ENCODE measurements around the gene GSTA5.

The GSTA5 gene

DNA sequence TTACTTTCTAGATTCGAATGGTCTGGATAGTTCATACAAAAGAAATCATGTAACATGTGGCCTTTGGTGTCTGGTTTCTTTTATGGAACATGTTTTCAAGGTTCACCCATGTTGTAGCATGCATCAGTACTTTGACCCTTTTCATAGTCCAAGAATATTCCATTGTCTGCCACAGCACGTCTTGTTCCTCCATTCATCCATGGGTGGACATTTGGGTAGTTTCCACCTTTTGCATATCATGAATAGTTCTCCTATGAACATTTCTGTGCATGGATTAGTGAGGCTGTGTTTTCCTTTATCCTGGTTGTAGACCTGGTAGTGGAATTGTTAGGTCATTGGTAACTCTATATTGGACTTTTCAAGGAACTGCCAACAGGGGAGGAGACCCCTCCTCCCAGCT is 37.2 kb upstream of the GSTA5 start:
- TF ChIP-seq FOXP2 (optimal IDR thresholded peaks at IDR 0.05; ENCODE audit: borderline replicate concordance, extremely low read depth, extremely low read length, insufficient read depth) (no peak), SIN3A (IDR thresholded peaks at IDR 0.05; ENCODE audit: borderline replicate concordance, insufficient read depth, low read length) (no peak), TAF1 (IDR thresholded peaks at IDR 0.05; ENCODE audit: borderline replicate concordance, insufficient read depth, low read length) (no peak), POLR2AphosphoS5 (IDR thresholded peaks at IDR 0.05; ENCODE audit: low read depth, low read length) (no peak)
- TF ChIP-seq, protein P1, sequence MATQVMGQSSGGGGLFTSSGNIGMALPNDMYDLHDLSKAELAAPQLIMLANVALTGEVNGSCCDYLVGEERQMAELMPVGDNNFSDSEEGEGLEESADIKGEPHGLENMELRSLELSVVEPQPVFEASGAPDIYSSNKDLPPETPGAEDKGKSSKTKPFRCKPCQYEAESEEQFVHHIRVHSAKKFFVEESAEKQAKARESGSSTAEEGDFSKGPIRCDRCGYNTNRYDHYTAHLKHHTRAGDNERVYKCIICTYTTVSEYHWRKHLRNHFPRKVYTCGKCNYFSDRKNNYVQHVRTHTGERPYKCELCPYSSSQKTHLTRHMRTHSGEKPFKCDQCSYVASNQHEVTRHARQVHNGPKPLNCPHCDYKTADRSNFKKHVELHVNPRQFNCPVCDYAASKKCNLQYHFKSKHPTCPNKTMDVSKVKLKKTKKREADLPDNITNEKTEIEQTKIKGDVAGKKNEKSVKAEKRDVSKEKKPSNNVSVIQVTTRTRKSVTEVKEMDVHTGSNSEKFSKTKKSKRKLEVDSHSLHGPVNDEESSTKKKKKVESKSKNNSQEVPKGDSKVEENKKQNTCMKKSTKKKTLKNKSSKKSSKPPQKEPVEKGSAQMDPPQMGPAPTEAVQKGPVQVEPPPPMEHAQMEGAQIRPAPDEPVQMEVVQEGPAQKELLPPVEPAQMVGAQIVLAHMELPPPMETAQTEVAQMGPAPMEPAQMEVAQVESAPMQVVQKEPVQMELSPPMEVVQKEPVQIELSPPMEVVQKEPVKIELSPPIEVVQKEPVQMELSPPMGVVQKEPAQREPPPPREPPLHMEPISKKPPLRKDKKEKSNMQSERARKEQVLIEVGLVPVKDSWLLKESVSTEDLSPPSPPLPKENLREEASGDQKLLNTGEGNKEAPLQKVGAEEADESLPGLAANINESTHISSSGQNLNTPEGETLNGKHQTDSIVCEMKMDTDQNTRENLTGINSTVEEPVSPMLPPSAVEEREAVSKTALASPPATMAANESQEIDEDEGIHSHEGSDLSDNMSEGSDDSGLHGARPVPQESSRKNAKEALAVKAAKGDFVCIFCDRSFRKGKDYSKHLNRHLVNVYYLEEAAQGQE (IDR thresholded peaks at IDR 0.05; ENCODE audit: insufficient read depth in 1 of 2, low read depth in 2 of 2, low read length in 2 of 2), result no peak

DNA sequence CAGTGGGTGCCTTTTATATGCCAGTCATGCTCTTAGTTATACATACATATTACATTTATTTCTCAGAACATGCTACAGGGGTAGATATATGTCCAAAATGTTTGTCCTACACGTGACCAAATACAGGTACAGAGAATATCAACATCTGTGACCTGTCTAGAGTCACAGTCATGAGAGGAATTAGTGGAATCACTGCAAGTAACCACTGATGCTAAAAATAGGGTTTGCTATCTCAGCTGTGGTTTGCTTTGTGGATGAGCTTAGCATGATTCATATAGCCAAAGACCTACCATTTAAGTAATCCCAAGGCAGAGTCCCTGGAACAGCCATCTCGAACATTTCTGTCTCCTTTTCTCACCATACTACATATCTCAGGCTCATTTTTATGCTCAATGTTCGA is 36.6 kb upstream of the GSTA5 start:
- no peak for TF ChIP-seq POLR2AphosphoS5 (IDR thresholded peaks at IDR 0.05; ENCODE audit: low read depth, low read length)
- TF ChIP-seq SIN3A (IDR thresholded peaks at IDR 0.05; ENCODE audit: borderline replicate concordance, insufficient read depth, low read length), result no peak
- no peak for TF ChIP-seq FOXP2 (optimal IDR thresholded peaks at IDR 0.05; ENCODE audit: borderline replicate concordance, extremely low read depth, extremely low read length, insufficient read depth)
- TF ChIP-seq TAF1 (IDR thresholded peaks at IDR 0.05; ENCODE audit: borderline replicate concordance, insufficient read depth, low read length), result no peak
- TF ChIP-seq, protein P1 (IDR thresholded peaks at IDR 0.05; ENCODE audit: insufficient read depth in 1 of 2, low read depth in 2 of 2, low read length in 2 of 2), result no peak

DNA sequence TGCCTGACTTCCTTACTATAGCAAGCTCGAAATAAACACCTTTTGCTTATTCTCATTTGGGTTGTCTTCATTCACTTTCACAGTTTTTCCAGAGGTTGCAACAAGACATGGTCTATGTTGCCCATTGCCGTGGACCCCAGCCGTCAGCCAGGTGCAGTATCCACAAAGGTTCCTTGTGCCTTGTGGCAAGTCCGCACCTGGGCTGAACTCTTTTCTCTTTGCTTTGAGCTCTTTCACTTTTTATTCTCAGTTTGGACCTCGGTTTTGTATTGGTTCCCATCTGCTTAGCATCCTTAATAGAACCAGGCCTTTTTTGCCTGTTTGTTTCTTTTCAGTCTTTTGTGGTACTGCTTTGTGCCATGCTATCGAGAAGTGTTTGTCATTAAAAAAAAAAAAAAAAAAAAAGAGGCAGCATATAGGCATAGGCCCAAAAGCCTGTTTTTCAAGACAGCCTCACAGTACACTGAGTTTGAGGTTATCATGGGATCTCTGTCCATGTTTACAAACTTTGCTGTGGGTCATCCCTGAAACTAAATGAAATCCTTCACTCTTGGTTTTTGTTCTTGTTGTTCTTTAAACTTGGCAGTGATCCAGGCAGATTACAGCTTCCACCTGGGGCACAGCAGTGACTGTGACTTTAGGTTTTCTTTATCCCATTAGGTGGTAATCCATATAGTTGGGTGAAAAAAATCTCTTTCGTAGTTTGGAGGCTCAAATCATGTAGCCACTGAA is 35.6 kb upstream of the GSTA5 start:
- no peak for TF ChIP-seq SIN3A (IDR thresholded peaks at IDR 0.05; ENCODE audit: borderline replicate concordance, insufficient read depth, low read length)
- TF ChIP-seq POLR2AphosphoS5 (IDR thresholded peaks at IDR 0.05; ENCODE audit: low read depth, low read length), result no peak
- TF ChIP-seq, protein P1 (IDR thresholded peaks at IDR 0.05; ENCODE audit: insufficient read depth in 1 of 2, low read depth in 2 of 2, low read length in 2 of 2), result no peak
- TF ChIP-seq TAF1 (IDR thresholded peaks at IDR 0.05; ENCODE audit: borderline replicate concordance, insufficient read depth, low read length), result no peak
- no peak for TF ChIP-seq FOXP2 (optimal IDR thresholded peaks at IDR 0.05; ENCODE audit: borderline replicate concordance, extremely low read depth, extremely low read length, insufficient read depth)

DNA sequence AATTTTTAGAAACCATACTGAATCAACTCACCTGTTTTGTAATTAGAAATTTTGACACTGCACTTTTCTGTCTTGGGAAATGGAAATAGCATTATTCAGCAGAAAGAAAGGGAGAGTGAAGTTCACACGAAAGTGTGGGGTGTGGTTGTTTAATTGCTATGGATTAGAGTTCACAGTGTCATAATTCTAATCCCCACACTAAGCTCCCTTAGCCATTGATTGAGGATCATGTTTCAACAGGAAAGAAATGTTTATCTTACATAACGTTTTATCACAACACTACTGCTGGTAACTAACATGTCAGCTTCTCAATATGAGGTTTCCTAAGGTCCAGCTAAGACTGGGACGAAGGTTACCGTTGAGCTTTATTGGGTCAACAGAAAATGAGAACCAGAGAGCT is 31.4 kb upstream of the GSTA5 start:
- TF ChIP-seq POLR2AphosphoS5 (IDR thresholded peaks at IDR 0.05; ENCODE audit: low read depth, low read length) (no peak), SIN3A (IDR thresholded peaks at IDR 0.05; ENCODE audit: borderline replicate concordance, insufficient read depth, low read length) (no peak), TAF1 (IDR thresholded peaks at IDR 0.05; ENCODE audit: borderline replicate concordance, insufficient read depth, low read length) (no peak), FOXP2 (optimal IDR thresholded peaks at IDR 0.05; ENCODE audit: borderline replicate concordance, extremely low read depth, extremely low read length, insufficient read depth) (no peak)
- TF ChIP-seq, protein P1 (IDR thresholded peaks at IDR 0.05; ENCODE audit: insufficient read depth in 1 of 2, low read depth in 2 of 2, low read length in 2 of 2), result no peak

All from PFSK-1 (cell line).